ENCODE measurements around the gene CDKL1. TPM values are rescaled to one million over a fixed set of nuclear protein-coding genes. Genes with fewer than 3 reads are reported as not detected.

Gene CDKL1
- total RNA-seq, 4 donors from 2014 or later = 15.3 to 36.8 (median 28.2) TPM

DNA sequence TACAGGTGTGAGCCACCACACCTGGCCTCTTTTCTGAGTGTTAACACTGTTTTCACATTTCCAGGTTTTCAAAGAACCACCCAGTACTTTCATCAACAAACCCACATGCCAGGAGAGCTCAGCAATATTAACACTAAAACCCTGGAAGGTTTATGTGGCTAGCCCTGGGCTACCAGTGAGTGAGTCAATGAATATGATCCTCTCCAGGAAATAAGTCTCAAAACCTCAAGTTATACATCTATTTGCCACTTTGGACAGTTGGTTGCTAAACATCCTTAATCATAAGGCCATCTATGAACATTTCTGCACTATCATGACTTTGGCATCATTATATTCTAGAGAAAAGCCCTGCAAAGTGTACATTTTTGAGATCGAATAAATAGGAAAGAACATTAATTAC, 6.3 kb upstream of the CDKL1 start:
- TF ChIP-seq, protein P1, sequence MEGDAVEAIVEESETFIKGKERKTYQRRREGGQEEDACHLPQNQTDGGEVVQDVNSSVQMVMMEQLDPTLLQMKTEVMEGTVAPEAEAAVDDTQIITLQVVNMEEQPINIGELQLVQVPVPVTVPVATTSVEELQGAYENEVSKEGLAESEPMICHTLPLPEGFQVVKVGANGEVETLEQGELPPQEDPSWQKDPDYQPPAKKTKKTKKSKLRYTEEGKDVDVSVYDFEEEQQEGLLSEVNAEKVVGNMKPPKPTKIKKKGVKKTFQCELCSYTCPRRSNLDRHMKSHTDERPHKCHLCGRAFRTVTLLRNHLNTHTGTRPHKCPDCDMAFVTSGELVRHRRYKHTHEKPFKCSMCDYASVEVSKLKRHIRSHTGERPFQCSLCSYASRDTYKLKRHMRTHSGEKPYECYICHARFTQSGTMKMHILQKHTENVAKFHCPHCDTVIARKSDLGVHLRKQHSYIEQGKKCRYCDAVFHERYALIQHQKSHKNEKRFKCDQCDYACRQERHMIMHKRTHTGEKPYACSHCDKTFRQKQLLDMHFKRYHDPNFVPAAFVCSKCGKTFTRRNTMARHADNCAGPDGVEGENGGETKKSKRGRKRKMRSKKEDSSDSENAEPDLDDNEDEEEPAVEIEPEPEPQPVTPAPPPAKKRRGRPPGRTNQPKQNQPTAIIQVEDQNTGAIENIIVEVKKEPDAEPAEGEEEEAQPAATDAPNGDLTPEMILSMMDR (IDR thresholded peaks at IDR 0.05) = no peak
- TF ChIP-seq EP300 (IDR thresholded peaks at IDR 0.05; ENCODE audit: low read depth) (no peak), POLR2A (IDR thresholded peaks at IDR 0.05) (no peak), POLR2AphosphoS5 (IDR thresholded peaks at IDR 0.05) (no peak)
- no peaks in the 10 kb centered on the region for H3K9me3 ChIP-seq
- no peaks in the 10 kb centered on the region for H3K27me3 ChIP-seq
- H3K27ac ChIP-seq = peak overlapping the region in 1 of 4 donors; percentile 2
- H3K4me1 ChIP-seq = peaks cover 7 to 25% (median 10%) of the 10 kb centered on the region in 4 donors
- WGBS, 2 donors (ENCODE audit: low coverage in 1 of 2) = 78 to 79% methylated on average over 1 of the region's 1 CpG
- no peak overlapping the region for H3K4me3 ChIP-seq
- intact Hi-C loops (cut with DNase I; ENCODE audit: low total_unique reads) (no loop called here), in situ Hi-C loops (cut with MboI; ENCODE audit: low pct_ligation_motif_present in 1 of 4, low pct_unique_long_range_greater_than_20kb in 1 of 4, low sequenced_read_pairs in 3 of 4) (loop anchor here in 1 of 4 donors (10.0 kb wide), 1 partner anchor 58 kb away; no protein-coding TSS in a partner anchor)
- no peak for DNase-seq
- no peaks in the 10 kb centered on the region for H3K36me3 ChIP-seq

DNA sequence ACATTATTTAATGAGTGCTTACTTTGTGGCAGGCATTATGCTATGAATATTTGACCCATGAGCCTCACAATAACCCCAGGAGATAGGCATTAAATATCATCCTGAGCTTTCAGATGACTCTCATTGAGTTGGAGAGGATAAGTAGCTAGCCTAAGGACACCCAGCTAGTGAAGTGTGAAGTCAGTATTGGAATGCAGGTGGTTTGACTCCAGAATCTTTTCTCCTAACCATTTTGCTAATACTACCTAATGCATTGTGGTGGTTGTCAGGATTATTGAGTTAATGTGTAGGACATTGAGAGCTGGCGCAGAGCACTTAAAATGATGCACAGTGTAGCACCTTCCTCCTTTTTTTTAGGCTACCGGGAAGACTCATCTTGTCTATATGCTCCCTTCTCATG, 3.8 kb upstream of the CDKL1 start:
- H3K9me3 ChIP-seq = no peaks in the 10 kb centered on the region
- TF ChIP-seq, protein P1 (IDR thresholded peaks at IDR 0.05) = no peak
- TF ChIP-seq POLR2AphosphoS5 (IDR thresholded peaks at IDR 0.05) = no peak
- no peak for TF ChIP-seq EP300 (IDR thresholded peaks at IDR 0.05; ENCODE audit: low read depth)
- no peak for TF ChIP-seq POLR2A (IDR thresholded peaks at IDR 0.05)
- intact Hi-C loops (cut with DNase I; ENCODE audit: low total_unique reads) = no loop called here
- H3K4me3 ChIP-seq = no peak overlapping the region
- H3K4me1 ChIP-seq = peaks cover 16 to 37% (median 21%) of the 10 kb centered on the region in 4 donors
- WGBS, 2 donors (ENCODE audit: low coverage in 1 of 2) = 85 to 90% methylated on average over 2 of the region's 2 CpGs
- H3K36me3 ChIP-seq = no peaks in the 10 kb centered on the region
- no peak overlapping the region for H3K27ac ChIP-seq
- DNase-seq = no peak
- no peaks in the 10 kb centered on the region for H3K27me3 ChIP-seq
- in situ Hi-C loops (cut with MboI; ENCODE audit: low pct_ligation_motif_present in 1 of 4, low pct_unique_long_range_greater_than_20kb in 1 of 4, low sequenced_read_pairs in 3 of 4) = loop anchor here in 1 of 4 donors (10.0 kb wide), 1 partner anchor 56 kb away; no protein-coding TSS in a partner anchor

DNA sequence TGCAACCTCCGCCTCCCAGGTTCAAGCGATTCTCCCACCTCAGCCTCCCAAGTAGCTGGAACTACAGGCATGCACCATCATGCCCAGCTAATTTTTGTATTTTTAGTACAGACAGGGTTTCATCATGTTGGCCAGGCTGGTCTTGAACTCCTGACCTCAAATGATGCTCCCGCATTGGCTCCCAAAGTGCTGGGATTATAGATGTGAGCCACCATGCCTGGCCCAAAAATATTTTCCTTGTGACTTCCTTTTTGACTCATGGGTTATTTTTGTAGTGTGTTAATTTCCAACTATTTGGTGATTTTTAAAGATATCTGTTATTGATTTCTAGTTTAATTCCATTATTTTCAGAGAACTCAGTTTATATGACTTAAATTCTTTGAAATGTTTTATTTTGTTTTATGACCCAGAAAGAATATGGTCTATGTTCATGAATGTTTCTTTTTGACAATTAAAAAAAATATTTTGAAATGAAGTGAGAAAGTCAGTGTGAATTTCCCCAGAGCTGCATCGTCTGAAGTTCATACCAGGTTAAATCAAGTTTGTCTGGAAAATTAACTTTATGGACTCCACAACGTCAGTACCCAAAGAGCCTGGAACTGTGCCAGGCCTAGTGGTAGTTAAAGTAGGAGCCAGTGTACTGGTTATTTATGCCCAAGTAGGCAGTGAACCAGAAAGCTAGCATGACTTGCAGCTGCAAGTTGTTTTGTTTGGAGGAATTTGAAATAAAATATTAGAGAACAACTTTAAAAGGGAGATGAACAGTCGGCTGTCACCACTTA, 2.8 kb upstream of the CDKL1 start:
- in situ Hi-C loops (cut with MboI; ENCODE audit: low pct_ligation_motif_present in 1 of 4, low pct_unique_long_range_greater_than_20kb in 1 of 4, low sequenced_read_pairs in 3 of 4) = loop anchor here in 1 of 4 donors (10.0 kb wide), 1 partner anchor 55 kb away; no protein-coding TSS in a partner anchor
- H3K27ac ChIP-seq = peak overlapping the region; percentile 8 to 94 (median 30)
- H3K9me3 ChIP-seq = no peaks in the 10 kb centered on the region
- TF ChIP-seq EP300 (IDR thresholded peaks at IDR 0.05; ENCODE audit: low read depth) = no peak
- TF ChIP-seq POLR2A (IDR thresholded peaks at IDR 0.05) = no peak
- TF ChIP-seq POLR2AphosphoS5 (IDR thresholded peaks at IDR 0.05) = peak in 1 of 3 donors; percentile 17
- TF ChIP-seq, protein P1 (IDR thresholded peaks at IDR 0.05) = peak in 3 of 5 experiments; percentile 14 to 38 (median 17)
- no peaks in the 10 kb centered on the region for H3K36me3 ChIP-seq
- H3K4me1 ChIP-seq = peaks cover 16 to 47% (median 27%) of the 10 kb centered on the region in 4 donors
- no peaks in the 10 kb centered on the region for H3K27me3 ChIP-seq
- DNase-seq = peak; percentile 80
- intact Hi-C loops (cut with DNase I; ENCODE audit: low total_unique reads) = loop anchor here (5.0 to 10.0 kb wide), 2 partner anchors 47 to 85 kb away; partner anchors contain the start of genes DMAC2L and L2HGDH
- WGBS, 2 donors (ENCODE audit: low coverage in 1 of 2) = 35 to 58% methylated on average over 3 to 6 of the region's 6 CpGs
- no peak overlapping the region for H3K4me3 ChIP-seq

DNA sequence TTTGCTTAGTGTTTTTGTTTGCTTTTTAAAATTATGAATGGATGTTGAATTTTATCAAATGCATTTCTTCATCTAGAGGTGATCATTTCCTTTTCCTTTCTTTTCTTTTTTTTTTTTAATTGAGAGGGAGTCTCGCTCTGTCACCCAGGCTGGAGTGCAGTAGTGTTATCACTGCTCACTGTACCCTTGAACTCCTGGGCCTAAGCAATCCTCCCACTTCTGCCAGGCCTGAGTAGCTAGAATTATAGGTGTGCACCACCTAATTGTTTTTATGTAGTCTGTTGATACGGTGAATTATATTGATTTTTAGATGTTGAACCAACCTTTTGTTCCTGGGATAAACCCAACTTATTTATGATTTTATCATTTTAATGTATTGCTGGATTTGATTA, 1.5 kb upstream of the CDKL1 start:
- Histone ChIP-seq H3K4me1 (peaks cover 16 to 57% (median 27%) of the 10 kb centered on the region in 4 donors), H3K27ac (peak overlapping the region; percentile 84 to 95 (median 94)), H3K4me3 (no peak overlapping the region), H3K27me3 (no peaks in the 10 kb centered on the region), H3K9me3 (no peaks in the 10 kb centered on the region), H3K36me3 (no peaks in the 10 kb centered on the region)
- in situ Hi-C loops (cut with MboI; ENCODE audit: low pct_ligation_motif_present in 1 of 4, low pct_unique_long_range_greater_than_20kb in 1 of 4, low sequenced_read_pairs in 3 of 4) (no loop called here), intact Hi-C loops (cut with DNase I; ENCODE audit: low total_unique reads) (loop anchor here (5.0 to 10.0 kb wide), 2 partner anchors 46 to 83 kb away; partner anchors contain the start of genes DMAC2L and L2HGDH)
- TF ChIP-seq POLR2A (IDR thresholded peaks at IDR 0.05) = no peak
- no peak for DNase-seq
- WGBS, 2 donors (ENCODE audit: low coverage in 1 of 2) = 55 to 73% methylated on average over 2 of the region's 2 CpGs
